ENCODE measurements around the gene LCN6.

LCN6 gene

DNA sequence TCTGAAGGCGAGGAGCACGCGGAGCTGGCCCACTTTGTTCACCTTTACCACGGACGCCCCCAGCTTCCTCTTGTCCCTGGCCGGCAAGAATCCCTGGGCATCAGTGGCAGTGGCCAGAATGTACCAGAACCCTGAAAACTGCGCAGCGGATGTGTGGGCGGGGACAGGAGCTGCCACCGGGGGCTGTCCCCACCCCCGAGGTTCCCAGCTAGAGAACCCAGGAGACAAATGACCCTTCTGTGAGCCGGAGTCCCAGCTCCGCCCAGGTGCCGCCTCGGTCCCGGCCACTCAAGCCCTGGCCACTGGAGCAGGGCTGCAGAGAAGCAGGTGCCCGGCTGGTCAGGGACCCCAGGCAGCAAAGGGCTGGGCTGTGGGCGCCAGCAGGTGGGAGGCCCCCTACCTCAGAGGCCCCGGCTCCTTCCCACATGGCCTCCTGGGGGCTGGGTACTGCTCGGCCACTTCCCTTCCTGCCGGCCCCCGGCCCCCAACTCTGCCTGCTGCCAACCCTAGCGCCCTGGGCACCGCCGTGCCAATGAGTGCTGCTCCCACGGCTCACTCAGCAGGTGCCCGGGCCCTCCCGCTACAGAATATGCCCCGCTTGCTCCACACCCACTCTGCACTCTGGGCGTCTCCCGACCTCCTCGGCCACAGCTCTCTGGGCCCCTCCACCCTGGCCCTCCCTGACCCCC is 6.3 kb downstream of the LCN6 start:
- no peak for DNase-seq

DNA sequence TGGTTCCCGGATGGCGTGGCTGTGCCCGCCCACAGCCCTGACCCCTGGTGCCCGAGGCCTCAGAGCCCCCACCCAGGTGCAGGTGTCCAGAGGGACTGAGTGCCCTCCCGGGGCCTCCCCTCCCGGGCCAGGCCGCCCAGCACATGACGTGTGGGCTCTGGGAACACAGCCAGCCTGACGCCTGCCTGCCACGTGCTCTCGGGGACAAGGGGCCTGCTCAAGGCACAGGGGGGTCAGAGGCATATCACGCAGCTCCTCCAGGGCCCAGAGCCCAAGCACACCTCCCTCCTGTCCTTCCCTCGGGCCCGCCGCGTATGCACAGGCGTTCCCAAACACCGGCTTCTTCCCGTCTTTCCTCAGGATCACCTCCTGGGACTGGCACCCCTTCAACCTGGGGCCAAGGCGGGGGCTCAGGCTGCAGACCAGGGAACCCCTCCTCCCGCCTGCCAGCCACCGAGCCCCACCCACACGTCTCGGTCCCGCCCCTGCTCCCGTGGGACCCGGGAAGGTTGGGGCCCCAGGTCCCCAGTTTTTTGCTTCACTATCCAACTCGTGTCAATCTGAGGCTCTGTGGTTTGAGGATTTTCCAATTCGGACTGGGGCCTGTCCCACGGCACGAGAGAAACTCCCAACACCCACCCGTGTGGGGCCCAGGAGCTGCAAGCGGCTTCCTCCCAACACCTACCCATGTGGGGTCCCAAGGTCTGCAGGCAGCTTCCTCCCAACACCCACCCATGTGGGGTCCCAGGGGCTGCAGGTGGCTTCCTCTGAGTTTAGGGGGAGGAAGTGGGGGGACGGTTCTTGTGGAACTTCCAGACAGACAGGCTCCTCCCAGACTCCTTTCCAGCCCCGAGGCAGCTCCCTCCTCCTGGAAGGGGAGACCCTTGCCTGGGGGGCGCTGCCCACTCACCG is 7.1 kb downstream of the LCN6 start:
- DNase-seq, result no peak

DNA sequence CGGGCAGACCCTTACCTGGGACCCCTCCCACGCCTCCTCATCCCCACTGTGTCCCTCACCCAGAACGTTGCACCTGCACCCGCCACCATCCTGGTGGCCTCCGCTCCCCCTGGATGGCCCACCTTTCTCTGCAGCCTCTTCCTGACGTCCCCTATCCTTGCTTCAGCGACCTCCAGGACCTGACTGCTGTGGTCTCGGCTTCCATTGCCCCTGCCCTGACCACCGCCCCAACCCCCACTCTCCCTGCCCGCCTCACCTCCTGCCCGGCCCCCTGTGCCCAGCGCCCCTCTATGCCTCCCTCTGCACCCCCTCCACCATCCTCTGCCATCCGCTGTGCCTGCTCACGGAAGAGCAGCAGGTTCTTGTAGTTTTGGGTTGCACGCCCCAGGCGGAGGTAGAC is 7.8 kb downstream of the LCN6 start:
- DNase-seq, result no peak

DNA sequence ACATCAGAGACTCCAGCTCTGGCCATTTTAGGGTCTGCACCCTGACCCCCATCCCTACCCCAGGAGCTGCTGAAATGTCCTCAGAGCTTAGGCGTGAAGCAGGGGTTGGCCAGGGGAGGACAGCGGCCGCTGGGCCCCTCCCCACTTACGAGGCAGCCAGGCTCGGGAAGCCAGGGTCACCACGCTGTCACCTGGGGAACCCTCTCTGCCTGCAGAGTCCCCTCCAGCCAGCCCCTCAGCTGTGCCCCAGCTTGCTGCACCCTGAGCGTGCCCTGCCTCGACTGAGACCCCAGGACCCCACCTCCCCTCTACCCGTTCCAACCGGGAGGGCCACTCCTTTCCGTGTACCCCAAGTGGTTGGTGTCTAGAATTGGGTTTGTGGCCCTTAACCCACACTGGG is 8.3 kb downstream of the LCN6 start:
- DNase-seq, result no peak

DNA sequence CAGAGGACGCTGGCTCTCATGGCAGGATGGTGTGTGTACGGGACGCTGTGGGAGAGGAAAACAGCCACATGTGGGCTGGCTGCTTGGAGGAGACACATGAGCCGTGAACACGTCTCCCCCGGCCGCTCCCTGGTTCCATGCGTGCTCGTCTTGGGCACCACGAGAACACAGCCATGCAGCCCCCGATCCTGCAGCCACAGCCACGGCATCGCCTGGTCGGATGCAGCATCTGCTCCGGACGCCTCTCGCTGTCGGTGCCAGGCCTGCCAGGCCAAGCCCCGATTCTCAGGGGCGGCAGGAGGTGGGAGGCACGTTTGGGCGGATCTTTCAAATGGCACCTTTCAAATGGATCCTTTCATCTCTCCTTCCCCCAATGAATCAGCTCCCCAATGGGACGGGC is 8.8 kb downstream of the LCN6 start:
- no peak for DNase-seq

DNA sequence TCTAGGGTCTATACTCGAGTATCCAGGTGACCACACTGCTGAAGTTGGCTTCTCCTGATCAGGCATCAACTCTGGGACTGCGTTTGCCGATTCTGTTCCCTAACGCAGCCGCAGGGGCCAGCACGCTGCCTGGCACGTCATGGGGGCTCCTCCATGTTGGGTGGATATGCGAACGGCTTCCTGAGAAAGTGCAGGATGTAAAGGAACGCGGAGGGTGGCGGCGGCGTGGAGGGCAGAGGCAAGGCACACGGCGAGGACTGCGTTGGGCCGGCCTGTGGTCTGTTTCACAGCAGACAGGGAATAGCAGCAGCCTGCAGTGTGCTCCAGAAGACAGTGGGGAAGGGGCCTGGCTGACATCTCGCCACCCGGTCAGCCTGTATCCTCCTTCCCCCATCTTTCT is 9.4 kb downstream of the LCN6 start:
- no peak for DNase-seq

DNA sequence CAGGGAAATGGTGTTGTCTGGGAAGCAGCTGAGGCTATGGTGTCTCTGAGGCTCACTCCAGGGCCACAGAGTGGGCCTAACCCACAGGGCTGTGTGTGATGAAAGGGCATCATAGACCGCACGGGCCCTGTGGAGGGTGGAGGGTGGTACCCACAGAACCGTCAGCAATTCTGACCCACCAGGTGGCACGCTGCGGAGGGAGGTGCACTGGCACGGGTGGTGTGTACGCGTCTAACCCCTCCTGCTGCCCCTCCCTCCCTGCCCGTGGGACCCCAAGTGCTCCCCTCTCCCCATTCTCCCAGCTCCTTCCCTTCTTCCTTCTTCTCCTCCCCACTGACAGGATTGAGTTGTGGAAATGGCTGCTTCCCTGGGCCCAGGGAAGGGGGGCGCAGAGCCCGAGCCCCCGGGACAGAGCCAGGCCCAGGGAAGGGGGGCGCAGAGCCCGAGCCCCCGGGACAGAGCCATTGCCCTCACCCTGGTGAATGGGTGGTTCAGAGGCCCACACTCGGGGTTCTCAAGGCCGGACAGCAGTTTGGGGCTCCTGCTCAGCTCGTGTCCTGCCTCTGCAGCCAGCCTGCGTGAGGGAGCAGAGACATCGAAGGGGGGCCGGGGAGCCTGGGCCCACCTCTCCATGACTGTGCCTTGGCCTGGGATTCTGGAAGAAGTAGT is 12.4 kb downstream of the LCN6 start:
- no peak for DNase-seq

DNA sequence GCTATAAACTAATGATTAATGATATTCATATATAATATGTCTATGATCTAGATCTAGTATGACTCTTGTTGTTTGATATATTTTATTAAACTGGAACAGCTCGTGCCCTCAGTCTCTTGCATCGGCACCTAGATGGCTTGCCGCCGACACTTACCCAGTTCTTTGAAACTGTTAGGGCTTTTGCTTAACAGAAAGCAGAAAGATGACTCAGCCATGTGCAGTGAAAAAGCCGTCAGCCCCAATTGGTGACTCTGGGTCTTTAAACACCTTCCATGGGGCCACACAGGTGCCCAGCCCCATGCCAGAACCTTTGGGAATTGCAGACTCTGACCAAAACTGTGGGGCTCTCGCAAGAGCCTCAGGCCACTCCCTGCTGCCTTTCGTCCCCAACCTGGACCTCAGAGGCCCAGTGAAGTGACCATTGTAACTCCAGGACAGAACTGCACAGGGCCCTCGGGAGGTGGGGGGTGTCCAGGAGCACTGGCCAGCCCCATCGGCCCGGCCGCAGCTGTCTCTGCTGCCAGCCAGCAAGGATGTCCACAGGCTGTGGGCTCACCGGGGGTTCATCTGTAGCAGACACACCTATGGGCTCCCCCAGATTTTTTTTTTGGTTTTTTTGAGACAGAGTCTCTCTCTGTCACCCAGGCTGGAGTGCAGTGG is 13.4 kb downstream of the LCN6 start:
- DNase-seq, result no peak

DNA sequence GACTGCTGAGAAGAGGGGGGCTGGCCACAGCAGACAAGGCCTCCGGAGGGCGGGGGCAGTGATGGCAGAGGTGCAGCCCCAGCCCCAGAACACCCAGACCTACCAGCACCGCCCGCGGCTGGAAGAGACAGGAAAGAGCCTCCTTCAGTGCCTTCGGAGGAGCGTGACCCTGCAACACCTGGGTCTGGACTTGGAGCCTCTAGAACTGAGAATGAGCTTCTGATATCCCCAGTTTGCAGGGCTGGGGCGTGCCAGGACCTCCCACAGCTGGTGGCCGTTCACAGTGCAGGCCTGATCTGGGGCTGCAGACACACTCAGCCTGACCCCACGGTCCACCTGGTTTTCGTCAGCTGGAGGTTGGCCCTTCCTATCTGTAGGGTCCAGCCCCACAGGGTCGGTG is 14.7 kb downstream of the LCN6 start:
- no peak for DNase-seq

DNA sequence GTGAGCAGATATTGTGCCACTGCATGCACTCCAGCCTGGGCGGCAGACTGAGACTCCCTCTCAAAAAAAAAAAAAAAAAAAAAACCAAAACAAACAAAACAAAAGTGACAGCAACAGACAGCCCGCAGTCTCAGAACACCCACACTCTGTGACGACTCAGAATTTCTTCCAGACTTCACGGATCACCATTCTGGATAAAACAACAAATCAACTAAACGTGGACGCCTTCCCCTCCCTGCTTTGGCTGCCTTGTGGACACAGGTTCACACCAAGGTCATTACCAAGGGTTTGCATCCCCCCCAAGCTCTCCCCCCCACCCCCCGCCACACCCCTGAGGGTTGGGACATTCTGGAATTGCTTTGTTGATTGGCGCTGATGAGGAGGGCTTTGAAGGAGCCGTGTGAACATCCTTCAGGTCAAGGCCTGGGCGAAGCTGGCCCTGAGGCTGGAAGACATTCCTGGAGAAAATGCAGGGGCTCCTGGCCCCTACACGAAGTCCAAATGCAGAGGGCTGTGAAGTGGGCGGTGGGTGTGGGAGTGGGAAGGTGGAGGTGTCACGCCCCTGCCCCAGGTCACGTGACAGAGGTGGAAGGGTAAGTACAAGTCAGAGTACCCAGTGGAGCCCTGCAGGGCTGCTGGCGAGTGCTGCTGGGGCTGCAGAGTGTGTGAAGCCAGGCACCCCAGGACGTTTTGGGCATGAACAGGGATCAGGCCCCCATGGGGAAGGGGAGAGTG is 15.7 kb downstream of the LCN6 start:
- no peak for DNase-seq

DNA sequence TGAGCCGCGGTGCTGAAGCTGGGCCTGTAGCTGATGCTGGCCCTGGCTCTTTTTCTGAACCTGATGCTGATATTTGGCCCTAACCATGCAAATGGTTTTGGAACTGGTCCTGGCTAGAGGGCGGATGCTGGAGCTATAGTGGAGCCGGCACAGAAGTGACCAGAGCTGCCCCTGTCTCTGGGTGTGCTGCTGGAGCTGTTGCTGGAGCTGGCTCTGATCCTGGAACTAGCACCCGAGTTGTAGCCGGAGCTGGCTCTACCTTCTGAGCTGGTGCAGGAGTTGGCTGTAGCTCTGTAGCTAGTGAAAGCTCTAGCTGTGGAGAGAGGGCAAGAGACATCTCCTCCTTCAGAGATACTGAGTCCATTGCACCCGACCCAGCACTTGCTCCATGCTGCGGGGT is 18.4 kb downstream of the LCN6 start:
- no peak for DNase-seq

DNA sequence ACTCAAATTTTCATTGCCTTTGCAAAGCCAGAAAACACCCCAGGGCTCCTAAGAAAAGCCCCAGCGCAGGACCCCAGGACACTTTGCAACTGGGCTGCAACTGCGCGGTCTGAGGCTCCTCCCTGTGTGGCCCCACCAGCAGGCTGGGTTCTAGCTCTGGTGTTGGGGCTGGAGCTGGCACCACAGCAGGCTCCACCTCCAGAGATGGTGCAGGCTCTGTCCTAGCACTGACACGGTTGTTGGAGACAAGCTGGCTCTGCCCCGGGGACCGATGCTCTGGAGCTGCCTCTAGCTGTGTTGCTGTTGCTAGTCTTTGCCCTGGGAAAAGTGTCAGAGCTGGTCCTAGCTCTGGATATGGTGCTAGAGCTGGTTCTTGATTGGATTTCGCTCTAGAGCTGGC is 19.2 kb downstream of the LCN6 start:
- DNase-seq, result no peak

DNA sequence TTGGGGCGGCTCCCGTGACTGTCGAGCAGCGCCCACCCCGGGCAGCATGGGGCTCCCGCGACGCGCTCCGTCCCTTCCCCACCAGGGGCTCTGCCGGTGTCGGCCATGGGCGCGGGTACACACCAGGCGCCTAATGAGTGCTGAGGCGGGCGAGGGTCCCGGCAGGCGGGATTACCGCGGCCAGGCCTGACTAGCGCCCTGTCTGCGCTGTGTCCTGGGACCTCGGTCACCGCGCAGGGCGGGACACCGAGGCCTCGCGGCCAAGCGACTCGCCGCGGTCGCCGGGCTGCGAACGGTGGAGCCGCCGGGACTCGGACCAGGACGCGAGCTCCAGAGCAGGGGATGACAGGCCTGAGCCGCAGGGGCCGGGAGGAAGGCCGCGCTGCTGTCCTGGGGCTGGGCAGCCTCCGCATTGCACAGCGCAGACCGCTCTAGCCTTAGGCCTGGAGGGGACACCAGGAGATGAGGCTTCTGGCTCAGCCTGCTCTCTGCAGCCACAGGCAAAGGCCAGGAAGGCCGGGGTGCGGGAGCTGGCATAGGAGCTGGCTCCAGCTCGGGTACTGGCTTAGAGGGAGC is 19.7 kb downstream of the LCN6 start:
- no peak for DNase-seq

DNA sequence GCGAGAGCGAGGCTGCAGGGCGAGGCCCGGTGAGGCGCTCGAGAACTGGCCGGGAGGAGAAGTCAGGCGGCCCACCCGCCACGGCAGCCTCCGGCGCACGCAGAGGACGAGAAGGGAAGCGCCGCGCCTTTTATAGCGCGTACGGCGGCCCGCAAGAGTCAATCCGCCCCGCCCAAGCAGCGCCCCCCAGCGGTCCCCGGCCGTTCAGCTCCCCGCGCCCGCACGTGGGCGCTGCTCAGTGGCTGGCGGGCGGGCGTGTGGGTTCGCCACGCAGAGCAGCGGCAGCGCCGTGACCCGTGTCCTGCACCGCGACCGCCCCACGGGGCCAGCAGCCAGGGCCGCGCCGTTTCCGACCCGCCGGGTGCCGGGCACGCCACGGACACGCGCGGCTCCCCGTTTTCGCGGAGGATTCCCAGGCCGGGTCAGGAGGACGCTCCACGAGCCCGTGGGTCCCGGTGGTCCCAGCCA is 20.2 kb downstream of the LCN6 start:
- DNase-seq, result peak; percentile 63

DNA sequence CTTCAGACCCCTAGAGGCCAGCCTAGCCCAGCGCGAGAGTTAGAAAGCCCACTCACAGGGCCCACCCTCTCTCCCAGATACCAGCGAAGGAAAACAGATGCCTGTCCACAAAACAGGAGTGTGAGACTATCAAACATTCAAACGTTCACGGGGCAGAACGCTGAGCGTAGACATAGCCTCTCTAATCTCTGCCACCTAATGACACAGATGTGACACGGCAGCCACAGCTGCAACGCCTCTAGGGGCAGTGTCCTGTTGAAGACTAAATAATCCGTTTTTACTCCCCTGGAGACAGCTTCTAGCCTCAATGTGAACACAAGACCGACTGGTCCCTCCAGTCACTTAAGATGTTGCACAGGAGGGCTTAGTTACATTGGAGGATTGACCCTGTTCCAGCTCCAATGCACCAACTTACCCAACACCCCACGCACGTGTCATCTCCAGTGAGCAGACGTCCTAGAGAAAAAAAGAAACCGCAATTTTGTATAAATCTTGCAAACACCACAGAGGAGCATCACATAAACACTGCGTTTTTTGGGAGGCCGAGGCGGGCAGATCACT is 21.6 kb downstream of the LCN6 start:
- no peak for DNase-seq

DNA sequence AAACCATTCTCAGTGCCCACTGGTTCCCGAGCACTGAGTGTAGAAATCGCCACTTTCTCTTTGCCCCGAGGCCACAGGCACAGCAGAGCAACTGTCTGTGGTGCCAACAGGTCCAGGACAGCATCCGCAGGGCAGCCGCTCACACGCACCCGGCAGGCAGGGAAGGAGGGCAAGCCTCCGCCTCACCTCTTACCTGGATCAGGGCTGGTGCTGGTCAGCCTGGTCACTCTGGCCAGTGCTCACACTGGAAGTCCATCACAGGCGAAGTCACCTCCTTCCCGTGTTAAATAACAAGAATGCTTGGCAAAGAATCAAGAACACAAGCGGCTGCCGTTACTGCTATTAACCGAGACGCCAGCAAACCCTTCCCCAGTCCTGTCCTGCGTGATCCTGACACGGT is 22.2 kb downstream of the LCN6 start:
- DNase-seq, result no peak

DNA sequence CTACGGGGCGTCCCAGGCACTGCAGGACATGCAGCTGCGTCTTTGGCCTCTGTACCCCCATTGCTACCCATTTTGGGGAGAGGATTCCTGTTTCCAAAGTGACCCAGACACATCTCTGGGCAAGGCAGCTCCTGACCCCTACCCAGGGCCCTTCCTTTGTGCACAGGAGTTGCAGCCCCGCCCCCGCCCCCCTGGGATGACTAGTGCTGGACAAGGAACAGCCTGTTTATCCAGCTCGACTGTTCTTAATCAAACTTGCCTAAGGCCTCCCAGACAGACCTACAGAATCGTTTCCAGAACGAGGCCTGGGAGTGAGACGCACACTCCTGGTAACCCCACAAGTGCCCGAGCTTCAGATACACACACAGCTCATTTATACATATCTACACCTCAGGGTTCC is 22.7 kb downstream of the LCN6 start:
- DNase-seq, result no peak

DNA sequence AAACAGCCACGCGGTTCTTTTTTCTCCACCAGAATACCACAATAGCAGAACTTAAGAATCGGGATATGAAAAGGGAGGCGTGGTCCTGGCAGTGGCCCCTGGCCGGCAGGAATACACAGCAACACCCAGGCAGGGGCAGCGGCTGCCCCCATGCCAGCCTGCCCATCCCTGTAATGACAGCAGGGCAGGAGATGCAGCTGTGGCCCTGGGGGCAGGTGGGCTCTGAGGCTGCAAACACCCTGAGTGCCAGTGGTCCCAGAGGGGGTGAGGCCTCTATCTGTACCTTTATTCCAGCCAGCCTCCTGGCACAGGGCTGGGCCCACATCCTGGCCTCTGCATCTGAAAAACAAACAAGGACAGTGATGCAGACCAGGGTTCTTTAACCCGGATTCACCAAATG is 23.6 kb downstream of the LCN6 start:
- no peak for DNase-seq

DNA sequence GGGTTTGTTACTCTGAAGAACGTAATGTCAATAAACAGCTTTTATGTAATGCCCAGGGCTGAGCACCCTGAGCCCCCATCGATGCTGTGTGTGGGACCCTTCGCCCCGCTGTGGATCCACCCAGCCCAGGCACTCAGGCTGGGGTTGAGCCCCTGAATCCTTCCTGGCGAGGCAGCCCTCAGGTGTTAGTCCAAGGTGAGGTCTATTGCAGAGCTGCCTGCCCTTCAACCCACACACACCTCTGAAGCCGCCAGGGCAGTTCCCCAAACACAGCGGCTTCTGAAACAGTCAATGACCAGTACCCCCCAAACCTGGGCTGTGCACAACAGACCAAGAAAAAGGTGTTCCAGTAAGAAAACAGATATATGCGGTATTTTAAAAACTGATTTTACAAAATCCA is 24.3 kb downstream of the LCN6 start:
- DNase-seq, result no peak

DNA sequence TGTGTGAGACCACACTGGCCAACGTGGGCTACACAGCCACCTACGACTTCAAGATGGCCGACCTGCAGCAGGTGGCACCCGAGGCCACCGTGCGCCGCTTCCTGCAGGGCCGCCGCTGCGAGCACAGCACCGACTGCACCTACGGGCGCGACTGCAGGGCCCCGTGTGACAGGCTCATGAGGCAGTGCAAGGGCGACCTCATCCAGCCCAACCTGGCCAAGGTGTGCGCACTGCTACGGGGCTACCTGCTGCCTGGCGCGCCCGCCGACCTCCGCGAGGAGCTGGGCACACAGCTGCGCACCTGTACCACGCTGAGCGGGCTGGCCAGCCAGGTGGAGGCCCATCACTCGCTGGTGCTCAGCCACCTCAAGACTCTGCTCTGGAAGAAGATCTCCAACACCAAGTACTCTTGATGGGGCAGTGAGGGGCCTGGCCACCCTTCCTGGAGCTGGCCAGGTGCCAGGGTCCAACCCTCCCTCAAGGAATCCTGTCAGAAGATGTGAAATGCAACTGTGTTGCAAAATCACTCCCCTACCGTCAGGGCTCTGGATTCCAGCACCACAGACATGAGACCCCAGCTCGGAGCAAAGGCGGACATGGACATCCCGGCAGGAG is 24.9 kb downstream of the LCN6 start:
- DNase-seq, result no peak

DNA sequence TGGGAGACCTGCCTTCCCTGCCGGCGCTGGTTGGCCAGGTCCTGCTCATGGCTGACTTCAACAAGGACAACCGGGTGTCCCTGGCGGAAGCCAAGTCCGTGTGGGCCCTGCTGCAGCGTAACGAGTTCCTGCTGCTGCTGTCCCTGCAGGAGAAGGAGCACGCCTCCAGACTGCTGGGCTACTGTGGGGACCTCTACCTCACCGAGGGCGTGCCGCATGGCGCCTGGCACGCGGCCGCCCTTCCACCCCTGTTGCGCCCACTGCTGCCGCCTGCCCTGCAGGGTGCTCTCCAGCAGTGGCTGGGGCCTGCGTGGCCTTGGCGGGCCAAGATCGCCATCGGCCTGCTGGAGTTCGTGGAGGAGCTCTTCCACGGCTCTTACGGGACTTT is 25.4 kb downstream of the LCN6 start:
- DNase-seq, result no peak

Data from NCI-H2029 (cell line).